GM21619 (cell line): ENCODE data around the gene HYAL3.
"Not testable (repeated sequence)": the region's sequence is repeated elsewhere in the genome, so short reads cannot be mapped to it uniquely, and the experiment has no call there.

Source experiments
- ATAC-seq: cut with Tn5 transposase; IDR thresholded peaks from one replicate; pipeline ENCODE4 v1.9.1; 2021; ENCODE audit not compliant: unreplicated experiment

Gene HYAL3

GRCh38 chr3:50292159-50293078, 6.8 kb downstream of the HYAL3 start, which contains the start of gene IFRD2:
Gene IFRD2, minus strand, starts transcription at chr3:50292429. Its CDS starts 155 bp downstream, at chr3:50292274.
- peak; percentile 91 for ATAC-seq

GRCh38 chr3:50290161-50290641, 9.0 kb downstream of the HYAL3 start:
- ATAC-seq: no peak

- no peak for ATAC-seq
Observed at GRCh38 chr3:50289130-50289529, 10.1 kb downstream of the HYAL3 start.

GRCh38 chr3:50288387-50289007, 10.7 kb downstream of the HYAL3 start:
- ATAC-seq: no peak

GRCh38 chr3:50287262-50287661, 11.9 kb downstream of the HYAL3 start:
- ATAC-seq: no peak

GRCh38 chr3:50286322-50287227, 12.6 kb downstream of the HYAL3 start:
- ATAC-seq: no peak

GRCh38 chr3:50284121-50284520, 15.1 kb downstream of the HYAL3 start:
- not testable (repeated sequence) for ATAC-seq

GRCh38 chr3:50279255-50280016, 19.8 kb downstream of the HYAL3 start:
- ATAC-seq: no peak

GRCh38 chr3:50278880-50279224, 20.4 kb downstream of the HYAL3 start, which contains the start of gene LSMEM2:
Gene LSMEM2, plus strand, starts transcription at chr3:50279087. Its CDS starts 27 bp downstream, at chr3:50279114.
- no peak for ATAC-seq

- ATAC-seq: no peak
Observed at GRCh38 chr3:50278123-50278879, 20.9 kb downstream of the HYAL3 start.

GRCh38 chr3:50276762-50277101, 22.5 kb downstream of the HYAL3 start:
- no peak for ATAC-seq

GRCh38 chr3:50275996-50276761, 23.0 kb downstream of the HYAL3 start:
- ATAC-seq: no peak

GRCh38 chr3:50275141-50275995, 23.8 kb downstream of the HYAL3 start:
- ATAC-seq: no peak

- ATAC-seq: no peak
Observed at GRCh38 chr3:50274371-50275104, 24.7 kb downstream of the HYAL3 start.

- no peak for ATAC-seq
Observed at GRCh38 chr3:50273689-50274065, 25.5 kb downstream of the HYAL3 start.

GRCh38 chr3:50272911-50273688, 26.1 kb downstream of the HYAL3 start:
- ATAC-seq: peak; percentile 77

GRCh38 chr3:50272538-50272910, 26.7 kb downstream of the HYAL3 start:
- not testable (repeated sequence) for ATAC-seq
